Stimulated activated CD8-positive, alpha-beta memory T cell treated with anti-CD3 and anti-CD28 coated beads, Interleukin-4, amount 100 ng/mL, for 1 hour (primary cell): ENCODE data around the gene RBMS3.
"Not testable (repeated sequence)": the region's sequence is repeated elsewhere in the genome, so short reads cannot be mapped to it uniquely, and the experiment has no call there.

ENCODE experiments used
- DNase-seq, 2 donors: peaks; one replicate each; pipeline ENCODE4 v3.0.0-alpha.2; 2020; ENCODE audit warnings: low read depth in 2 of 2, low spot score in 1 of 2

RBMS3 gene

DNA sequence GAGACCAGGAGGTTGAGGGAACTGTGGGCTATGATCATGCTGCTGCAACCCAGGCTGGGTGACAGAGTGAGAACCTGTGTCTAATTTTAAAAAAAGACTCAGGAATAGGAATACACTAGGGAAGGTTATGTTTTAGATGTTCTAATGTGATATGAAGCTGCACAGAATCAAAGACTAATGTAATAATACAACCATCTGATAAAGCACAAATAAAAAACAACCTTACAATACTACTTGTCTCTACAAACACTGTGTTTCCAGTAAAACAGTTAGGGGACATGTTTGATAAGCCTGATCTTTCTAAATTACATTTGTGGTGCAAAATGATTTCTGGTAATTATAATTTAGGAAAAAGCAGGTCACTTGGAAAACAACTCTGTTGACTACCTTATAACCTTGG is 56.7 kb downstream of the RBMS3 start:
- DNase-seq: no peak

DNA sequence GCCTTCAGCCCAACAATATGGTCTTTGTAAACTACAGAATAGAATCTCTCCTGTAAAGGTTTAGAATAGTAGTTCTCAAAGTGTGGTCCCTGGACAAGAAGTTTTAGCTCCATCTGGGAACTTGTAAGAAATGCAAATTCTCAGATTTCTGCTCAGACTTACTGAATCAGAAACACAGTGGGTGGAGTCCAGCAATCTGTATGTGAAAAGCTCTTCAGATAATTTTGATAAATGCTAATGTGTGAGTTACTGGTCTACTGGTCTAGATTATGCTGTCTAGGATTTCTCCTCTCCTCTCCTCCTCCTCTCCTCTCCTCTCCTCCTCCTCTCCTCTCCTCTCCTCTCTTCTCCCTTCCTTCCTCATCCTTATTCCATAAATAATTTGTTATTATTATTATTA is 57.5 kb downstream of the RBMS3 start:
- DNase-seq: no peak

GRCh38 chr3:29339016-29339833 is 58.4 kb downstream of the RBMS3 start:
- no peak for DNase-seq

- DNase-seq: no peak
Observed at GRCh38 chr3:29344154-29344553, 63.3 kb downstream of the RBMS3 start.

DNA sequence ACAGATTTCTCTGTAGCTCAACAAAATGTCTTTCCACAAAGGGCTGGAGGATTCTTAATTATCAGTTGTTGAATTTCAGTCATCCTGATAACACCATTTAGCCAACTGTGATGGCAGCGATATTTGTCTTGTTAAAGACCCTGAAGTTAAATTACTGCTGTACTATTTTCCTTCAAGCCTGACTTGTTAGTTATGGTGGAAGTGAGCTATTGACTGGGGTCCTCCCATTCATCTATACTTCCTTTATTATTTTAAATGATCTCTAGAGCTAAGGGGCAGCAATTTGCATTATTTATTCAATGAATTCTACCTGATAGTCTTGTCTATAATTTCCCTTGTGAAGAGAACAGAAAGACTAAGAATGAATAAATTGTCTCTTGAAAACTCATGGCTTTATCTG is 64.1 kb downstream of the RBMS3 start:
- DNase-seq: no peak

- no peak for DNase-seq
Observed at GRCh38 chr3:29345516-29346300, 64.8 kb downstream of the RBMS3 start.

DNA sequence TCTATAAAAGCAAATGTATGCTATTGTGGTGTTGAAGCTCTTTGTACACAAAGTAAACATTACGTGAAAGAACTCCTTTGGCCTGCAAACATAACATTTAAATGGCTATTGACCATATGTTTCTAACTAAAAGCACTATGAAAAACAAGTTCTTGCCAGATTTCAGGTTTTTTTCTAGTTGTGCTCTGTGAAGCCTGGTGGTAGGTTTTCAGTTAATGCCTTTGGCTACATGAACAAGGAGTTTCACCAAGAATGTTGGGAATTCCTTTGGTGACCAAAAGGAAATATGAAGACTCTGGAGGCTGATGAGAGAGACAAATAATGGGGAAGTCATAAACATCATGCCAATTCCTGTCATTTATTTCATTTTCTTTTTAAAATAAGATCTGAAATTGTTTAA is 66.0 kb downstream of the RBMS3 start:
- no peak for DNase-seq

- no peak for DNase-seq
Observed at GRCh38 chr3:29347412-29347811, 66.5 kb downstream of the RBMS3 start.

GRCh38 chr3:29348316-29348715 is 67.4 kb downstream of the RBMS3 start:
- DNase-seq: no peak

DNA sequence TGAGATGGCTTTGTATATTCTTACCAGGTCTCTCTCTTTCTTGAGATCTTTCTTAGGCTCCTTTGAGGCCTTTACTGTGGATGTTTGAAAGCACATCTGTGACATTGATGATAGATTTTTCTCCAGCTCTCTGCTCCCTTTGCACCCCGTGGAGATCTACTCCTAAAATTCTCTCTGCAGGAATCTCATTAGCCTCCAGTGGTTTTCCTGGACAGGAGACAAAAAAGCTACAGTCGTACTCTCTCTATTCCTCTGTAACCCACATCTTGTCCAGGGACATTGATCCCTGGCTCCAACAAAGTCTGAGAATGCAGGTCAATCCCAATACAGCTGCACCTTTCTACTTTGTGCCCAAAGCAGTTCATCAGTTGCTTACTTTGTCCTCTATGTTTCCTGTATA is 68.2 kb downstream of the RBMS3 start:
- no peak for DNase-seq

DNA sequence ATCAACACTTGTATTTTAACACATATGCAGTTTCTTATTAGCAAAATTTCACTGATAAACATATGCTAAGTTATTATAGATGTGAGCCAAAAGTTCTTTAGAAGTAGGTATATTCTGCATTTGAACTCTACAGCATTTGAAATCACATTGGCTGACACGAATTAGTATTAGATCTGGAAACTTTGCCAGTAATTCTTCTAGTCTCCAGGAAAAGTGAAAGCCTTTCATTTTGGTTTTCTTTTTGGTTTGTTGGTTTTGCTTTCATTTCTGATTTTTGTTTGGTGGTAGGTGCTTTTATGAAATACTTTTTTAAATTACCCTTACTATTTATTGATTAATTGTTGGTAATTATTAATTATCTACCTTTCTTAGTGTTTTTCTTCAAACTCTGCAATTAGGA is 72.9 kb downstream of the RBMS3 start:
- no peak for DNase-seq

DNA sequence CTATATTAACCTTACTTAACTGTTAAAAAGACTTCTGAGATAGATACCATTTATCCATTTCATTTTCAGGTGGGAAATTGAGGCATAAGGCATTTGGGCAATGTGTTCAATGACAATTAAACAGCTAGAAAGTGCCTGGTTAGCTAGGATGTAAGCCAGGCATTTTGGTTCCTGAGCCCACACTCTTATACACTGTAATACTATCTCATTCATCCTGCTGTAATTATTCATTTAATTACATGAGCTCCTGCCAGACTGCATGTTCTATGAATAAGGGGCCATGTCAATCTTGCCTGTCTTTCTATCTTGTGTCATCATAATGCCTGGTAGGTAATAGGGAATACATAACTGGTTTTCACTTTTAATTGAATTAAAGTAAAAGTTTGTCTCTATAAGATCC is 74.0 kb downstream of the RBMS3 start:
- no peak for DNase-seq

DNA sequence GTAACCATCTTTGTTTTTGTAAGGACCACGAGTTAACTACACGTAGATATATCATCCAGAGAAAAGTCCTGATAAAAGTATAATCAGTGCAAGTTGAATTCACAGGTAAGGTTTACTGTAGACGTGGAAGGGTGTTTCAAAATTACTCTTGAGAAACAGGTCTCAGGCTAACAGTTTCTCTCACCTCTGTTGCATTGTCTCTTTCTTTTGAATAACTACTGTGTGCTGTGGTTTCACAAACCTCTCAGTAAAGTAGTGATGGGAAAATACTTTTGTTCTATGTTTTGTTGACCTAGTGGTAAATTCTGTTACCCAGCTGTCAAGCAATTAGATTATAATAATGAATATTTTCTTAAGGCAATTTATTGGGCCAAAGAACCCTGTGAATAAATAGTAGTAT is 75.2 kb downstream of the RBMS3 start:
- DNase-seq: no peak

DNA sequence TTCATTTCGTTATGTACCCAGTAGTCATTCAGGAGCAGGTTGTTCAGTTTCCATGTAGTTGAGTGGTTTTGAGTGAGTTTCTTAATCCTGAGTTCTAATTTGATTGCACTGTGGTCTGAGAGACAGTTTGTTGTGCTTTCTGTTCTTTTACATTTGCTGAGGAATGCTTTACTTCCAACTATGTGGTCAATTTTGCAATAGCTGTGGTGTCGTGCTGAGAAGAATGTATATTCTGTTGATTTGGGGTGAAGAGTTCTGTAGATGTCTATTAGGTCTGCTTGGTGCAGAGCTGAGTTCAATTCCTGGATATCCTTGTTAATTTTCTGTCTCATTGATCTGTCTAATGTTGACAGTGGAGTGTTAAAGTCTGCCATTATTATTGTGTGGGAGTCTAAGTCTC is 79.4 kb downstream of the RBMS3 start:
- DNase-seq: not testable (repeated sequence)

DNA sequence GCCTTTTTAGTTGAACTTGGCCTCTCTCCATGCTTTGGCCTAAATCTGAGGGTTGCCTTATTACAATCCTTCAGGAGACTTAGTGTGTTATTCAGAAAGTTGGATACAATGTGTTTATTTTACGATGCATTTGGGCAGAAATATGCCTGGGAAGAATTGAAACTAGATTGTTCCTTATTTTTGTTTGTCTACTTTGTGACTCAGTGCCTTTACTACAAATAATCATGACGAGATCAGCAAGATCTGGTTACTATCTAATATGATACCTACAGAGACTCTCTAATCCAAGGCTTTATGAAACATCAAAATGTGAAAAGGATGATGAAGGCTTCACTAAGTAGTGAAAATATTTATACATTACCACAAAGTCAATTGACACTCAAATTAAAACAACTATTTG is 82.2 kb downstream of the RBMS3 start:
- DNase-seq: no peak

- no peak for DNase-seq
Observed at GRCh38 chr3:29370021-29370420, 89.2 kb downstream of the RBMS3 start.

- DNase-seq: no peak
Observed at GRCh38 chr3:29370476-29371420, 89.9 kb downstream of the RBMS3 start.

GRCh38 chr3:29373131-29373680 is 92.3 kb downstream of the RBMS3 start:
- no peak for DNase-seq

DNA sequence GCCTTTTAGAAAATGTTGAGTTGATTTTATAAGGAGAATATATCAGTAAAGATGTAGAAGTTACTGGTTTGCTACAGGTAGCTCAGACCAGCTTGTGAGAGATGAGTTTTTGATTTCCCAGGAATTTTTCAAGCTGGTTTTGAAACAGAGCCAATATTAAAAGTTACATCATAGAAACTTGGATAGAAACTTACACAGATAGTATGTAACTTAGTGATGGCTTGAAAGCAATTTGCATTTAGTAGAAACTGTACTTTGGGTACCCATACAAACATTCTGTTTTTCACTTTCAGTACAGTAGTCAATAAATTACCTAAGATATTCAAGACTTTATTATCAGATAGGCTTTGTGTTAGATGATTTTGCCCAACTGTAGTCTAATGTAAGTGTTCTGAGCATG is 93.4 kb downstream of the RBMS3 start:
- DNase-seq: no peak

- DNase-seq: no peak
Observed at GRCh38 chr3:29379097-29379496, 98.2 kb downstream of the RBMS3 start.

DNA sequence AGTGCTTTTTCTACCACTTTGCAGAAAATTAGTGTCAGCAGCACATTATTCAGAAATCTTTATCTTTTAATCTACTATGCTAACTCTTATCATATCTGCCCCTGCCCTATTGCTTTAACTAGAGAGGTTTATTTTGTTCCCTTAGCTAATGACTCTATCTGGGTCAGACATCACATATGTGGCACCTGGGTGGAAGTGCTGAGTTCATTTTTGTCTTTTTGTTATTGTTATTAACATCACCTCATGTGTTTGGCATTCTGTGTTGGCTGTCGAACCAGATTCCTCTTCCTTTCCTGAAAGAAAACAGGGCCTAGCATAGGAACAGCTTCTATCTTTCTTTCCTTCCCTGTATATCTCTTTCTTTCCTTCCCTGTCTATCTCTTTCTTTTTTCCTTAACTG is 100.7 kb downstream of the RBMS3 start:
- DNase-seq: no peak
